ENCODE measurements around the gene ZCCHC7. TPM values are rescaled to one million over a fixed set of nuclear protein-coding genes. Genes with fewer than 3 reads are reported as not detected.

Gene ZCCHC7
- total and polyA plus RNA-seq, 9 of the 15 experiments (the other 6 are each of a cell fraction or from before 2014, with no cell fraction given), result 34.1 to 68.9 (median 48.8) TPM

GRCh38 chr9:37119907-37120842 lies at the start of gene ZCCHC7 (continued):
- TF ChIP-seq ZNF695 (CRISPR knock-in tag; IDR thresholded peaks at IDR 0.05) (no peak), ZNF133 (CRISPR knock-in tag; IDR thresholded peaks at IDR 0.05) (no peak), ATF4 (CRISPR knock-in tag; IDR thresholded peaks at IDR 0.05) (peak; percentile 44), WHSC1 (IDR thresholded peaks at IDR 0.05; ENCODE audit: low read length) (no peak), ZBTB8A (IDR thresholded peaks at IDR 0.05; ENCODE audit: partially characterized antibody) (no peak), ZBTB43 (CRISPR knock-in tag; IDR thresholded peaks at IDR 0.05) (peak; percentile 95), ADNP (tag; IDR thresholded peaks at IDR 0.05) (no peak), PHF21A (IDR thresholded peaks at IDR 0.05; ENCODE audit: borderline replicate concordance, low read depth) (peak; percentile 82; the same call in 1 of the 2 replicates), TEAD4 (IDR thresholded peaks at IDR 0.05; ENCODE audit: low read length) (peak; percentile 63), TEAD4 (CRISPR knock-in tag; IDR thresholded peaks at IDR 0.05; ENCODE audit: borderline replicate concordance) (peak; percentile 98; the same call in 1 of the 2 replicates), EP300 (IDR thresholded peaks at IDR 0.05; ENCODE audit: low read length) (peak; percentile 30; the same call in 1 of the 2 replicates), ZNF76 (CRISPR knock-in tag; IDR thresholded peaks at IDR 0.05; ENCODE audit: borderline replicate concordance) (peak; percentile 85), RB1 (IDR thresholded peaks at IDR 0.05; ENCODE audit: low read depth) (peak; percentile 86), TBL1XR1 (IDR thresholded peaks at IDR 0.05; ENCODE audit: low read length in 2 of 2) (no peak), PHF8 (IDR thresholded peaks at IDR 0.05; ENCODE audit: borderline replicate concordance, low read length) (peak; percentile 83; the same call in 1 of the 2 replicates), PTBP1 (IDR thresholded peaks at IDR 0.05; ENCODE audit: low read depth, low read length) (0 out of 2 replicates have a peak, but pooled peaks have one; percentile 41), ZNF324 (CRISPR knock-in tag; IDR thresholded peaks at IDR 0.05) (no peak), ZNF57 (CRISPR knock-in tag; IDR thresholded peaks at IDR 0.05) (no peak), ZNF445 (CRISPR knock-in tag; IDR thresholded peaks at IDR 0.05; ENCODE audit: low read depth) (no peak), PCBP2 (IDR thresholded peaks at IDR 0.05; ENCODE audit: low read depth, low read length, poor library complexity, severe bottlenecking) (no peak), ZNF165 (CRISPR knock-in tag; IDR thresholded peaks at IDR 0.05; ENCODE audit: borderline replicate concordance) (peak; percentile 87; the same call in 1 of the 2 replicates), FOSL1 (tag; conservative IDR thresholded peaks at IDR 0.05) (peak; percentile 57; the same call in 1 of the 2 replicates), ZNF134 (CRISPR knock-in tag; conservative IDR thresholded peaks at IDR 0.05) (peak; percentile 78), EP400 (IDR thresholded peaks at IDR 0.05) (peak; percentile 99), GMEB1 (CRISPR knock-in tag; IDR thresholded peaks at IDR 0.05) (peak; percentile 82), PCBP1 (IDR thresholded peaks at IDR 0.05; ENCODE audit: low read depth, low read length, poor library complexity, severe bottlenecking) (peak; percentile 83)
